PFSK-1 (cell line): ENCODE measurements around the gene ZC3H4.

Experiments used
- FOXP2 ChIP-seq: optimal IDR thresholded peaks from 2 replicates; pipeline ENCODE3; 2011; ENCODE audit warnings: borderline replicate concordance, control low read depth, inconsistent platforms; ENCODE audit not compliant: insufficient read depth; ENCODE audit errors: extremely low read length, extremely low read depth
- POLR2AphosphoS5 ChIP-seq: IDR thresholded peaks from 2 replicates; pipeline ENCODE4 v1.6.1; 2012; ENCODE audit warnings: low read depth, mild to moderate bottlenecking, control low read depth, low read length, moderate library complexity
- REST ChIP-seq, 2 experiments: IDR thresholded peaks; 2 replicates each; pipeline versions ENCODE4 v1.6.1 to v1.8.0; 2011 to 2012; ENCODE audit warnings: low read depth in 2 of 2, low read length in 2 of 2, control low read depth in 1 of 2, inconsistent platforms in 1 of 2, mild to moderate bottlenecking in 1 of 2, moderate library complexity in 1 of 2; ENCODE audit not compliant: insufficient read depth in 1 of 2
- SIN3A ChIP-seq: IDR thresholded peaks from 2 replicates; pipeline ENCODE4 v1.6.1; 2012; ENCODE audit warnings: mild to moderate bottlenecking, low read length, moderate library complexity, borderline replicate concordance; ENCODE audit not compliant: insufficient read depth
- TAF1 ChIP-seq: IDR thresholded peaks from 2 replicates; pipeline ENCODE4 v1.6.1; 2012; ENCODE audit warnings: low read length, control low read depth, borderline replicate concordance; ENCODE audit not compliant: insufficient read depth

Gene ZC3H4

GRCh38 chr19:47144630-47145029, 31.1 kb upstream of the ZC3H4 start:
- TF ChIP-seq REST (IDR thresholded peaks at IDR 0.05; ENCODE audit: insufficient read depth in 1 of 2, low read depth in 2 of 2, low read length in 2 of 2): no peak
- no peak for TF ChIP-seq TAF1
- TF ChIP-seq SIN3A: no peak
- TF ChIP-seq FOXP2: no peak
- no peak for TF ChIP-seq POLR2AphosphoS5

GRCh38 chr19:47143322-47144073, 29.9 kb upstream of the ZC3H4 start:
- TF ChIP-seq TAF1: no peak
- TF ChIP-seq POLR2AphosphoS5: no peak
- no peak for TF ChIP-seq REST (IDR thresholded peaks at IDR 0.05; ENCODE audit: insufficient read depth in 1 of 2, low read depth in 2 of 2, low read length in 2 of 2)
- TF ChIP-seq FOXP2: no peak
- no peak for TF ChIP-seq SIN3A

GRCh38 chr19:47142779-47143178, 29.2 kb upstream of the ZC3H4 start:
- no peak for TF ChIP-seq FOXP2
- no peak for TF ChIP-seq POLR2AphosphoS5
- no peak for TF ChIP-seq SIN3A
- TF ChIP-seq TAF1: no peak
- TF ChIP-seq REST (IDR thresholded peaks at IDR 0.05; ENCODE audit: insufficient read depth in 1 of 2, low read depth in 2 of 2, low read length in 2 of 2): no peak

GRCh38 chr19:47141695-47142094, 28.1 kb upstream of the ZC3H4 start:
- TF ChIP-seq SIN3A: no peak
- TF ChIP-seq TAF1: no peak
- TF ChIP-seq FOXP2: no peak
- no peak for TF ChIP-seq POLR2AphosphoS5
- no peak for TF ChIP-seq REST (IDR thresholded peaks at IDR 0.05; ENCODE audit: insufficient read depth in 1 of 2, low read depth in 2 of 2, low read length in 2 of 2)

DNA sequence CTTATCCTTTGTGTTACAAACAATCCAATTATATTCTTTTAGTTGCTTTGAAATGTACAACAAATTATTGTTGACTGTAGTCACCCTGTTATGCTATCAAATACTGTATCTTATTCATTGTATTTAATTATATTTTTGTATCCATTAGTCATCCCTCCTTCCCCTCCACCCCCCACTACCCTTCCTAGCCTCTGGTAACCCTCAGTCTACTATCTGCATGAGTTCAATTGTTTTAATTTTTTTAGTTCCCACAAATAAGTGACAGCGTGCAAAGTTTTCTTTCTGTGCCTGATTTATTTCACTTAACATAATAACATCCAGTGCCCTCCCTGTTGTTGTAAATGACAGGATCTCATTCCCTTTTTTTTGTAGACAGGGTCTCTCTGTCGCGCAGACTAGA, 21.6 kb upstream of the ZC3H4 start:
- TF ChIP-seq POLR2AphosphoS5: no peak
- TF ChIP-seq SIN3A: no peak
- no peak for TF ChIP-seq TAF1
- no peak for TF ChIP-seq FOXP2
- no peak for TF ChIP-seq REST (IDR thresholded peaks at IDR 0.05; ENCODE audit: insufficient read depth in 1 of 2, low read depth in 2 of 2, low read length in 2 of 2)
